ENCODE measurements around the gene CRADD.

CRADD gene

GRCh38 chr12:93938931-93939330 lies 261.8 kb downstream of the CRADD start:
- DNase-seq (ENCODE audit: low read depth in 2 of 2): no peak

GRCh38 chr12:93939641-93940325 lies 262.6 kb downstream of the CRADD start:
- DNase-seq (ENCODE audit: low read depth in 2 of 2): no peak

- DNase-seq (ENCODE audit: low read depth in 2 of 2): no peak
Observed at GRCh38 chr12:93943780-93944179, 266.6 kb downstream of the CRADD start.

- no peak for DNase-seq (ENCODE audit: low read depth in 2 of 2)
Observed at GRCh38 chr12:93944201-93944600, 267.0 kb downstream of the CRADD start.

Measured in stimulated activated CD4-positive, alpha-beta T cell treated with anti-CD3 and anti-CD28 coated beads, Interleukin-15, amount 100 ng/mL, for 48 hours (primary cell).